Fibroblast of villous mesenchyme (primary cell): ENCODE data around the gene OR5V1. TPM values are rescaled to one million over a fixed set of nuclear protein-coding genes. Genes with fewer than 3 reads are reported as not detected.
"Not testable (repeated sequence)": the region's sequence is repeated elsewhere in the genome, so short reads cannot be mapped to it uniquely, and the experiment has no call there.

Source experiments
- DNase-seq: peaks from one replicate; pipeline ENCODE4 v3.0.0-alpha.2; 2010; ENCODE audit warnings: low read depth
- H3K4me3 ChIP-seq: 2 replicates; pipeline ENCODE4 v1.5.1; 2011; ENCODE audit warnings: low read depth, mild to moderate bottlenecking, low read length
- CTCF ChIP-seq: IDR thresholded peaks from 2 replicates; pipeline ENCODE4 v1.5.1; 2012; ENCODE audit warnings: low read depth, mild to moderate bottlenecking, low read length; ENCODE audit not compliant: insufficient read depth
- total RNA-seq: library from RNA; depleted of rRNA; stranded (reverse); fragments of >200 nt; gene quantifications from 2 replicates; pipeline ENCODE4 v1.2.3, GENCODE V29; 2012

OR5V1 gene
- total RNA-seq, 1 donor = not detected

DNA sequence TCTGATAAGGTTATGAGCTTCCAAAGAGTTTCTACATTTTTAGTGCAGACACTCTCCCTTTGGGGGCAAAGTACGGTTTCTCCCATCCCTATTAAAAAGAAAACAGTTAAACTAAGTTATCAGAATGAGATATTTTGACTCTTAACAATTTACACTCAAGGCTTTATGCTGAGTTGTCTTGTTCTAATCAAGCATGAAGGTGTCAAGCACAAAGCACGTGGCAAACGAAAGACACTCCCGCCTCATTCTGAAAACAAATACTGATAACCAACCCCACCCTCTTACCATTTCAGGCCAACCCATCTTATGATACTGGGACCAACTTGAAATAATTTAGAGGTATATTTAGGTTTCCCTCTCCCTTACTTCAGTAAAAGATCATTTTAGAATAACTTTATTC, 42.9 kb downstream of the OR5V1 start:
- no peak overlapping the region for H3K4me3 ChIP-seq
- no peak for DNase-seq
- no peak for TF ChIP-seq CTCF

GRCh38 chr6:29323332-29323731, 45.3 kb downstream of the OR5V1 start:
- not testable (repeated sequence) for H3K4me3 ChIP-seq, DNase-seq

GRCh38 chr6:29319931-29320330, 48.7 kb downstream of the OR5V1 start:
- no peak overlapping the region for H3K4me3 ChIP-seq
- TF ChIP-seq CTCF = no peak
- no peak for DNase-seq

Other genes starting within 250 kb of the OR5V1 start
- not detected in 2 replicates for gene OR2J2, start 198.0 kb downstream of the OR5V1 start, total RNA-seq
- gene OR14J1, start 67.2 kb downstream of the OR5V1 start, total RNA-seq = not detected in 2 replicates
- gene OR12D3, start 6.4 kb upstream of the OR5V1 start, total RNA-seq = not detected in 2 replicates
- not detected in 2 replicates for gene OR12D2, start 26.8 kb upstream of the OR5V1 start, total RNA-seq
- gene OR12D1, start 46.1 kb upstream of the OR5V1 start, total RNA-seq = not detected in 2 replicates
- not detected in 2 replicates for gene OR10C1, start 70.4 kb upstream of the OR5V1 start, total RNA-seq
- not detected in 2 replicates for gene OR11A1, start 88.2 kb upstream of the OR5V1 start, total RNA-seq
- gene OR2H1, start 88.3 kb upstream of the OR5V1 start, total RNA-seq = not detected in 2 replicates
- not detected in 2 replicates for gene MAS1L, start 119.1 kb upstream of the OR5V1 start, total RNA-seq
- not detected in 2 replicates for gene UBD, start 190.9 kb upstream of the OR5V1 start, total RNA-seq
- gene OR2H2, start 216.3 kb upstream of the OR5V1 start, total RNA-seq = not detected in 2 replicates